HepG2 (cell line): ENCODE data around the gene CENPL. TPM values are rescaled to one million over a fixed set of nuclear protein-coding genes. Genes with fewer than 3 reads are reported as not detected.

Source experiments
- MAF1 ChIP-seq: sonication (generic); formaldehyde crosslinking; IDR thresholded peaks from 2 replicates; pipeline ENCODE4 v1.5.0; 2020; ENCODE audit warnings: missing genetic modification reagents, borderline replicate concordance
- NCOA2 ChIP-seq: sonication (generic); formaldehyde crosslinking; IDR thresholded peaks from 2 replicates; pipeline ENCODE4 v1.8.0; 2022; ENCODE audit warnings: inconsistent platforms
- PHF21A ChIP-seq: sonication (generic); formaldehyde crosslinking; IDR thresholded peaks from 2 replicates; pipeline ENCODE4 v1.5.0; 2020; ENCODE audit warnings: mild to moderate bottlenecking, missing genetic modification reagents
- RCOR2 ChIP-seq: IDR thresholded peaks from 2 replicates; pipeline ENCODE4 v1.6.1; 2016; ENCODE audit warnings: missing biosample characterization, missing genetic modification reagents
- RNF2 ChIP-seq: fragments of 450-650 bp; conservative IDR thresholded peaks from 2 replicates; pipeline ENCODE4 v1.6.1; 2016; ENCODE audit warnings: low read depth
- RORA ChIP-seq: sonication (generic); formaldehyde crosslinking; IDR thresholded peaks from 2 replicates; pipeline ENCODE4 v1.5.0; 2020; ENCODE audit warnings: mild to moderate bottlenecking, missing genetic modification reagents, moderate library complexity
- SMARCC2 ChIP-seq: fragments of 450-650 bp; IDR thresholded peaks from 2 replicates; pipeline ENCODE4 v1.6.1; 2017; ENCODE audit warnings: antibody characterized with exemption, mild to moderate bottlenecking
- TBX3 ChIP-seq: fragments of 450-650 bp; IDR thresholded peaks from 2 replicates; pipeline ENCODE4 v1.6.1; 2017; ENCODE audit warnings: antibody characterized with exemption, mild to moderate bottlenecking, inconsistent platforms, borderline replicate concordance
- ZFP37 ChIP-seq: sonication (generic); formaldehyde crosslinking; IDR thresholded peaks from 2 replicates; pipeline ENCODE4 v1.4.0; 2020; ENCODE audit warnings: missing genetic modification reagents, borderline replicate concordance
- ZNF619 ChIP-seq: sonication (generic); formaldehyde crosslinking; IDR thresholded peaks from 2 replicates; pipeline ENCODE4 v1.4.0; 2020; ENCODE audit warnings: mild to moderate bottlenecking, missing genetic modification reagents
- polyA plus RNA-seq, 8 experiments: library from polyadenylated mRNA; depleted of rRNA in 3 of 8; stranded (reverse) in 7 of 8; unstranded in 1 of 8; fragments of >200 nt; fragmentation: Illumina TruSeq in 4 of 8; extraction: Trizol in 4 of 8; gene quantifications; 2 replicates each; pipeline versions ENCODE4 v1.2.1 to v1.2.3, GENCODE V29; 2011 to 2016; ENCODE audit warnings: low read depth in 4 of 8, missing spikeins in 1 of 8, mixed read lengths in 1 of 8; ENCODE audit not compliant: insufficient read depth in 1 of 8
- total RNA-seq, 5 experiments: library from RNA; depleted of rRNA; stranded (reverse); fragments of >200 nt; fragmentation: Illumina TruSeq; extraction: Trizol; gene quantifications; 2 replicates each; pipeline ENCODE4 v1.2.3, GENCODE V29; 2016; ENCODE audit warnings: low read depth in 1 of 5
- TF ChIP-seq, protein P1 (sequence below): sonication (generic); formaldehyde crosslinking; IDR thresholded peaks from 2 replicates; pipeline ENCODE4 v1.4.0; 2020; ENCODE audit warnings: mild to moderate bottlenecking, missing genetic modification reagents
- TF ChIP-seq, protein P2 (sequence below): sonication (generic); formaldehyde crosslinking; IDR thresholded peaks from 2 replicates; pipeline ENCODE4 v1.4.0; 2020; ENCODE audit warnings: low read depth, mild to moderate bottlenecking, missing genetic modification reagents
- TF ChIP-seq, protein P3 (sequence below): IDR thresholded peaks from 2 replicates; pipeline ENCODE4 v1.6.1; 2016; ENCODE audit warnings: low read depth, control low read depth
- TF ChIP-seq, protein P4 (sequence below): sonication (generic); formaldehyde crosslinking; IDR thresholded peaks from 2 replicates; pipeline ENCODE4 v1.8.0; 2022; ENCODE audit warnings: missing genetic modification reagents, mild to moderate bottlenecking, inconsistent platforms, borderline replicate concordance
- TF ChIP-seq, protein P5 (sequence below): sonication (generic); formaldehyde crosslinking; IDR thresholded peaks from 2 replicates; pipeline ENCODE4 v1.5.1; 2020; ENCODE audit warnings: missing genetic modification reagents, mild to moderate bottlenecking, borderline replicate concordance

Gene CENPL
- total and polyA plus RNA-seq, 2 of the 13 experiments (the other 11 are each of a cell fraction or from before 2014, with no cell fraction given): 4.4 to 14.2 TPM

DNA sequence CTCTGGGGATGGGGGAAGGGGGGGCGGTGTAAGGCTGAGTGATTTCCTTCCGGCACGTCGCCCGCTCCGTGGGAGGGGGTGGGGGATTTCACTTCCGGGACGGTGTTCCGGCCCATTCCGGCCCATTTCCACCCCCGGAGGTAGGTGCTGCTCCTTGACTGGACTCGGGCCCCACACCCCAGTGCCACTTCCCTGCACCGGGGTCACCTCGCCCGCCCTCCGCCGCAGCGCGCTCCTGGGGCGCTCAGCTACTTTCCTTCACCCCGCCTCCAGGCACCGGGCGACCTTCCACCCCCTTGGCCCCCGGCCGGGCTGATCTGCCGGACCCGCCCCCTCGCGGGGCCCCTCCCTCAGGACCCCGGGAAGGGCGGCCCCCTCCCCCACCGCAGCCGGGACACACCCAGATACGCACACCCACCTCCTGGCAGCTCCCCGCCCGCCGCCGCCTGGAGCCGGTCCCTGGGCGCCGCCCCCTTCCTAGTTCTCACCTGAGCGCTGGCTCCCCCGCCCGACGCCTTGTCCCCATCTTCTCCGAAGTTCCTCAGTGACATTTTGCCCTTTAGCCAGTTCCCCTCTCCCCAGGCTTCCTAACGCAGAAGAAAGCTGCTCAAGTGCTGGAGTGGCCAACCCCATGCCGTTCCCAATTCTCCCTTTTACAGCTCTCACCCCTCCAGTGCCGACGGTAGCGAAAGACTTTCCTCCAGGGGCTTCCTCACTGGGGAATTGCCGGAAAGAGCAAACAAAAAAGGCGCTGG, 43.8 kb upstream of the CENPL start, which contains the start of gene ZBTB37 (continued):
- TF ChIP-seq, protein P1, sequence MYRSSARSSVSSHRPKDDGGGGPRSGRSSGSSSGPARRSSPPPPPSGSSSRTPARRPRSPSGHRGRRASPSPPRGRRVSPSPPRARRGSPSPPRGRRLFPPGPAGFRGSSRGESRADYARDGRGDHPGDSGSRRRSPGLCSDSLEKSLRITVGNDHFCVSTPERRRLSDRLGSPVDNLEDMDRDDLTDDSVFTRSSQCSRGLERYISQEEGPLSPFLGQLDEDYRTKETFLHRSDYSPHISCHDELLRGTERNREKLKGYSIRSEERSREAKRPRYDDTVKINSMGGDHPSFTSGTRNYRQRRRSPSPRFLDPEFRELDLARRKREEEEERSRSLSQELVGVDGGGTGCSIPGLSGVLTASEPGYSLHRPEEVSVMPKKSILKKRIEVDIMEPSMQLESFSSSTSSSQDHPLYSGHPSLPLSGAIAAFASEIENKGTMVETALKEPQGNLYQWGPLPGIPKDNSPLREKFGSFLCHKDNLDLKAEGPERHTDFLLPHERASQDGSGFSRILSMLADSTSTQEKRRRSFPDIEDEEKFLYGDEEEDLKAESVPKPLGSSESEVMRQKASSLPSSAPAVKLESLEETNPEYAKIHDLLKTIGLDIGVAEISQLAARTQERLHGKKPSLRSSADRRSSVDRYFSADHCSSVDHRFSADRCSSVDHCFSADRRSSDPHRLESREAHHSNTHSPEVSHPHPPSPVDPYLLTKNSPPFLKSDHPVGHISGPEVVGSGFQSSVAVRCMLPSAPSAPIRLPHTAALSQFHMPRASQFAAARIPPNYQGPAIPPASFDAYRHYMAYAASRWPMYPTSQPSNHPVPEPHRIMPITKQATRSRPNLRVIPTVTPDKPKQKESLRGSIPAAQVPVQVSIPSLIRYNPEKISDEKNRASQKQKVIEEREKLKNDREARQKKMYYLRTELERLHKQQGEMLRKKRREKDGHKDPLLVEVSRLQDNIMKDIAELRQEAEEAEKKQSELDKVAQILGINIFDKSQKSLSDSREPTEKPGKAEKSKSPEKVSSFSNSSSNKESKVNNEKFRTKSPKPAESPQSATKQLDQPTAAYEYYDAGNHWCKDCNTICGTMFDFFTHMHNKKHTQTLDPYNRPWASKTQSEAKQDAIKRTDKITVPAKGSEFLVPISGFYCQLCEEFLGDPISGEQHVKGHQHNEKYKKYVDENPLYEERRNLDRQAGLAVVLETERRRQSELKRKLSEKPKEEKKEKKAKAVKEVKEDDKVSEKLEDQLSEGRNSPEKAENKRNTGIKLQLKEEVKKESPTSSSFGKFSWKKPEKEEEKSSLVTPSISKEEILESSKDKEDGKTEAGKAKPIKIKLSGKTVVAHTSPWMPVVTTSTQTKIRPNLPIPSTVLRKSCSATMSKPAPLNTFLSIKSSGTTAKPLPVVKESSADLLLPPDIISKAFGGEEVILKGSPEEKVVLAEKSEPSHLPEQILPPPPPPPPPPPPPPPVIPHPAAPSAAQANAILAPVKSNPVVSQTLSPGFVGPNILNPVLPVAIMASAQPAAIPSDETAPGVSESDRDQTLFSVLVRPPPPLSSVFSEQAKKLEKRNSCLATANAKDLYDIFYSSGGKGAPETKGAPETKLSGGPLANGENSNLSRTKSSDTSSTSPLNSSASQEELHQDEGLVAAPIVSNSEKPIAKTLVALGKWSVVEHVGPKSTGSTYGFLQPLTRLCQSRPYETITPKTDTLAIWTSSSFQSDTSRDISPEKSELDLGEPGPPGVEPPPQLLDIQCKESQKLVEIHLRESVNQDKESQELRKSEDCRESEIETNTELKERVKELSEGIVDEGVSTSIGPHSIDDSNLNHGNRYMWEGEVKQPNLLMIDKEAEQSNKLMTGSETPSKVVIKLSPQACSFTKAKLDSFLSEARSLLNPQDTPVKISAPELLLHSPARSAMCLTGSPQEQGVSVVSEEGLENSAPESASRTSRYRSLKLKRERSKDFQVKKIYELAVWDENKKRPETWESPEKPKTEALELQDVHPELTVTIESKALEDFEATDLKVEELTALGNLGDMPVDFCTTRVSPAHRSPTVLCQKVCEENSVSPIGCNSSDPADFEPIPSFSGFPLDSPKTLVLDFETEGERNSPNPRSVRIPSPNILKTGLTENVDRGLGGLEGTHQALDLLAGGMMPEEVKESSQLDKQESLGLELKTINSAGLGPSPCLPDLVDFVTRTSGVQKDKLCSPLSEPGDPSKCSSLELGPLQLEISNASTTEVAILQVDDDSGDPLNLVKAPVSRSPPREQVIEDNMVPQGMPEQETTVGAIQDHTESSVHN (CRISPR knock-in tag): no peak
- TF ChIP-seq TBX3: no peak; the same call in 1 of the 2 replicates
- no peak; the same call in 1 of the 2 replicates for TF ChIP-seq NCOA2 (CRISPR knock-in tag)
- no peak for TF ChIP-seq RORA (CRISPR knock-in tag)
- no peak for TF ChIP-seq RCOR2
- TF ChIP-seq RNF2: no peak
- TF ChIP-seq MAF1: no peak
- no peak for TF ChIP-seq ZNF619 (CRISPR knock-in tag)
- TF ChIP-seq, protein P2, sequence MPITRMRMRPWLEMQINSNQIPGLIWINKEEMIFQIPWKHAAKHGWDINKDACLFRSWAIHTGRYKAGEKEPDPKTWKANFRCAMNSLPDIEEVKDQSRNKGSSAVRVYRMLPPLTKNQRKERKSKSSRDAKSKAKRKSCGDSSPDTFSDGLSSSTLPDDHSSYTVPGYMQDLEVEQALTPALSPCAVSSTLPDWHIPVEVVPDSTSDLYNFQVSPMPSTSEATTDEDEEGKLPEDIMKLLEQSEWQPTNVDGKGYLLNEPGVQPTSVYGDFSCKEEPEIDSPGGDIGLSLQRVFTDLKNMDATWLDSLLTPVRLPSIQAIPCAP (CRISPR knock-in tag): no peak
- TF ChIP-seq, protein P3, sequence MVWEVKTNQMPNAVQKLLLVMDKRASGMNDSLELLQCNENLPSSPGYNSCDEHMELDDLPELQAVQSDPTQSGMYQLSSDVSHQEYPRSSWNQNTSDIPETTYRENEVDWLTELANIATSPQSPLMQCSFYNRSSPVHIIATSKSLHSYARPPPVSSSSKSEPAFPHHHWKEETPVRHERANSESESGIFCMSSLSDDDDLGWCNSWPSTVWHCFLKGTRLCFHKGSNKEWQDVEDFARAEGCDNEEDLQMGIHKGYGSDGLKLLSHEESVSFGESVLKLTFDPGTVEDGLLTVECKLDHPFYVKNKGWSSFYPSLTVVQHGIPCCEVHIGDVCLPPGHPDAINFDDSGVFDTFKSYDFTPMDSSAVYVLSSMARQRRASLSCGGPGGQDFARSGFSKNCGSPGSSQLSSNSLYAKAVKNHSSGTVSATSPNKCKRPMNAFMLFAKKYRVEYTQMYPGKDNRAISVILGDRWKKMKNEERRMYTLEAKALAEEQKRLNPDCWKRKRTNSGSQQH (CRISPR knock-in tag): no peak; the same call in none of the 2 replicates
- TF ChIP-seq ZFP37 (CRISPR knock-in tag): peak; percentile 65; the same call in 1 of the 2 replicates
- TF ChIP-seq, protein P4, sequence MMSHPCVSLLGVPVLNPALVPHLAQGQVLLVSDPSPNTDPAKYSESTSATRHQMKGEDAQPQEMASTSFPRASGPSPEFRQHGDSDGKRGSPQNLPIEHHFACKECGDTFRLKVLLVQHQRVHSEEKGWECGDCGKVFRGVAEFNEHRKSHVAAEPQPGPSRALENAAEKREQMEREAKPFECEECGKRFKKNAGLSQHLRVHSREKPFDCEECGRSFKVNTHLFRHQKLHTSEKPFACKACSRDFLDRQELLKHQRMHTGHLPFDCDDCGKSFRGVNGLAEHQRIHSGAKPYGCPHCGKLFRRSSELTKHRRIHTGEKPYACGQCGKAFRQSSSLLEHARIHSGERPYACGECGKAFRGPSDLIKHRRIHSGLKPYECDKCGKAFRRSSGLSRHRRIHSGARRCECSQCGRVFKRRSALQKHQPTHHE (CRISPR knock-in tag): peak; percentile 50; the same call in 1 of the 2 replicates
- TF ChIP-seq, protein P5, sequence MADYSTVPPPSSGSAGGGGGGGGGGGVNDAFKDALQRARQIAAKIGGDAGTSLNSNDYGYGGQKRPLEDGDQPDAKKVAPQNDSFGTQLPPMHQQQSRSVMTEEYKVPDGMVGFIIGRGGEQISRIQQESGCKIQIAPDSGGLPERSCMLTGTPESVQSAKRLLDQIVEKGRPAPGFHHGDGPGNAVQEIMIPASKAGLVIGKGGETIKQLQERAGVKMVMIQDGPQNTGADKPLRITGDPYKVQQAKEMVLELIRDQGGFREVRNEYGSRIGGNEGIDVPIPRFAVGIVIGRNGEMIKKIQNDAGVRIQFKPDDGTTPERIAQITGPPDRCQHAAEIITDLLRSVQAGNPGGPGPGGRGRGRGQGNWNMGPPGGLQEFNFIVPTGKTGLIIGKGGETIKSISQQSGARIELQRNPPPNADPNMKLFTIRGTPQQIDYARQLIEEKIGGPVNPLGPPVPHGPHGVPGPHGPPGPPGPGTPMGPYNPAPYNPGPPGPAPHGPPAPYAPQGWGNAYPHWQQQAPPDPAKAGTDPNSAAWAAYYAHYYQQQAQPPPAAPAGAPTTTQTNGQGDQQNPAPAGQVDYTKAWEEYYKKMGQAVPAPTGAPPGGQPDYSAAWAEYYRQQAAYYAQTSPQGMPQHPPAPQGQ (CRISPR knock-in tag): no peak
- no peak for TF ChIP-seq SMARCC2
- TF ChIP-seq PHF21A (CRISPR knock-in tag): peak; percentile 55; the same call in 1 of the 2 replicates
